Parathyroid adenoma (tissue), 2 donors: Measurements from ENCODE around the gene SNX11.
A peak's percentile ranks its signal among the peaks of the same experiment; 100 is the strongest.
"Not testable (repeated sequence)": the region's sequence is repeated elsewhere in the genome, so short reads cannot be mapped to it uniquely, and the experiment has no call there.

Experiments
- H2AFZ ChIP-seq: fragments of 300-600 bp; sonication (generic); one replicate; pipeline ENCODE4 v1.7.0; 2017; ENCODE audit warnings: antibody characterized with exemption, mild to moderate bottlenecking
- H3K27ac ChIP-seq: fragments of 300-600 bp; sonication (generic); one replicate; pipeline ENCODE4 v1.7.0; 2017
- H3K27me3 ChIP-seq: fragments of 300-600 bp; sonication (generic); one replicate; pipeline ENCODE4 v1.7.0; 2017; ENCODE audit warnings: low read length; ENCODE audit not compliant: control insufficient read depth, insufficient read depth
- H3K36me3 ChIP-seq: fragments of 300-600 bp; sonication (generic); one replicate; pipeline ENCODE4 v1.7.0; 2017; ENCODE audit warnings: low read length; ENCODE audit not compliant: control insufficient read depth, insufficient read depth
- H3K4me1 ChIP-seq: fragments of 300-600 bp; sonication (generic); one replicate; pipeline ENCODE4 v1.7.0; 2017; ENCODE audit warnings: control low read depth
- H3K4me2 ChIP-seq: fragments of 300-600 bp; sonication (generic); one replicate; pipeline ENCODE4 v1.7.0; 2017; ENCODE audit warnings: low read length
- H3K4me3 ChIP-seq: fragments of 300-600 bp; sonication (generic); one replicate; pipeline ENCODE4 v1.7.0; 2017; ENCODE audit warnings: low read depth, low read length
- H3K79me2 ChIP-seq: fragments of 300-600 bp; sonication (generic); one replicate; pipeline ENCODE4 v1.7.0; 2017; ENCODE audit warnings: control low read depth
- H3K9ac ChIP-seq: fragments of 300-600 bp; sonication (generic); one replicate; pipeline ENCODE4 v1.7.0; 2017; ENCODE audit warnings: mild to moderate bottlenecking
- H3K9me3 ChIP-seq: fragments of 300-600 bp; sonication (generic); one replicate; pipeline ENCODE4 v1.7.0; 2017; ENCODE audit warnings: low read length; ENCODE audit not compliant: control insufficient read depth
- CTCF ChIP-seq: fragments of 300-600 bp; sonication (generic); IDR thresholded peaks from one replicate; pipeline ENCODE4 v1.7.0; 2017; ENCODE audit warnings: antibody characterized with exemption, mild to moderate bottlenecking
- donor health status: primary hyperparathyroidism.

Gene SNX11

GRCh38 chr17:48067245-48067644 is 40.3 kb upstream of the SNX11 start:
- H3K9me3 ChIP-seq, result no peaks in the 10 kb centered on the region
- no peak for TF ChIP-seq CTCF
- H3K36me3 ChIP-seq, result no peaks in the 10 kb centered on the region
- H3K27ac ChIP-seq, result no peak overlapping the region
- H3K4me3 ChIP-seq, result no peak overlapping the region
- no peak overlapping the region for H3K4me2 ChIP-seq
- H3K4me1 ChIP-seq, result peaks cover 3% of the 10 kb centered on the region
- H3K79me2 ChIP-seq, result peaks cover 2% of the 10 kb centered on the region
- H3K9ac ChIP-seq, result no peak overlapping the region
- H3K27me3 ChIP-seq, result no peaks in the 10 kb centered on the region
- H2AFZ ChIP-seq, result no peak overlapping the region

- not testable (repeated sequence) for H3K36me3 ChIP-seq, H3K9me3 ChIP-seq, H3K4me1 ChIP-seq, H2AFZ ChIP-seq, H3K9ac ChIP-seq, H3K79me2 ChIP-seq, H3K27ac ChIP-seq, H3K27me3 ChIP-seq, H3K4me2 ChIP-seq, H3K4me3 ChIP-seq
These were observed 39.8 kb upstream of the SNX11 start for GRCh38 chr17:48067808-48068207.

GRCh38 chr17:48068491-48068961 is 39.0 kb upstream of the SNX11 start:
- no peaks in the 10 kb centered on the region for H3K27me3 ChIP-seq
- no peaks in the 10 kb centered on the region for H3K36me3 ChIP-seq
- no peak overlapping the region for H3K27ac ChIP-seq
- no peak overlapping the region for H2AFZ ChIP-seq
- H3K4me1 ChIP-seq, result peaks cover 3% of the 10 kb centered on the region
- H3K79me2 ChIP-seq, result peaks cover 2% of the 10 kb centered on the region
- H3K9ac ChIP-seq, result no peak overlapping the region
- H3K9me3 ChIP-seq, result no peaks in the 10 kb centered on the region
- H3K4me3 ChIP-seq, result no peak overlapping the region
- TF ChIP-seq CTCF, result peak; percentile 11
- no peak overlapping the region for H3K4me2 ChIP-seq

- Histone ChIP-seq H2AFZ (no peak overlapping the region), H3K9me3 (no peaks in the 10 kb centered on the region), H3K27ac (no peak overlapping the region), H3K4me1 (peaks cover 12% of the 10 kb centered on the region), H3K4me3 (no peak overlapping the region), H3K4me2 (no peak overlapping the region), H3K9ac (no peak overlapping the region), H3K36me3 (no peaks in the 10 kb centered on the region), H3K79me2 (peaks cover 2% of the 10 kb centered on the region), H3K27me3 (no peaks in the 10 kb centered on the region)
- no peak for TF ChIP-seq CTCF
These were observed 37.4 kb upstream of the SNX11 start for GRCh38 chr17:48070195-48070594.

GRCh38 chr17:48071654-48072053 is 35.9 kb upstream of the SNX11 start:
- peaks cover 9% of the 10 kb centered on the region for H3K4me1 ChIP-seq
- H3K9me3 ChIP-seq, result no peaks in the 10 kb centered on the region
- no peak overlapping the region for H3K9ac ChIP-seq
- H3K36me3 ChIP-seq, result no peaks in the 10 kb centered on the region
- H3K4me3 ChIP-seq, result no peak overlapping the region
- no peak overlapping the region for H2AFZ ChIP-seq
- H3K27ac ChIP-seq, result no peak overlapping the region
- no peak overlapping the region for H3K4me2 ChIP-seq
- no peak for TF ChIP-seq CTCF
- H3K27me3 ChIP-seq, result no peaks in the 10 kb centered on the region
- peaks cover 2% of the 10 kb centered on the region for H3K79me2 ChIP-seq

- H3K4me1 ChIP-seq, H3K79me2 ChIP-seq, H3K36me3 ChIP-seq, H2AFZ ChIP-seq, H3K27me3 ChIP-seq, H3K9me3 ChIP-seq, H3K9ac ChIP-seq, H3K4me3 ChIP-seq, H3K4me2 ChIP-seq, H3K27ac ChIP-seq: not testable (repeated sequence)
These were observed 34.8 kb upstream of the SNX11 start for GRCh38 chr17:48072811-48073210.

- H3K36me3 ChIP-seq, H3K79me2 ChIP-seq, H3K4me3 ChIP-seq, H3K9ac ChIP-seq, H3K27me3 ChIP-seq, H3K4me1 ChIP-seq, H3K4me2 ChIP-seq, H3K27ac ChIP-seq, H3K9me3 ChIP-seq, H2AFZ ChIP-seq: not testable (repeated sequence)
These were observed 33.9 kb upstream of the SNX11 start for GRCh38 chr17:48073566-48074094.
